ENCODE data around the gene SYT9. TPM values are rescaled to one million over a fixed set of nuclear protein-coding genes. Genes with fewer than 3 reads are reported as not detected.

The SYT9 gene
- total and polyA plus RNA-seq, 9 of the 15 experiments (the other 6 are each of a cell fraction or from before 2014, with no cell fraction given), result 0.01 TPM; not detected in 8

DNA sequence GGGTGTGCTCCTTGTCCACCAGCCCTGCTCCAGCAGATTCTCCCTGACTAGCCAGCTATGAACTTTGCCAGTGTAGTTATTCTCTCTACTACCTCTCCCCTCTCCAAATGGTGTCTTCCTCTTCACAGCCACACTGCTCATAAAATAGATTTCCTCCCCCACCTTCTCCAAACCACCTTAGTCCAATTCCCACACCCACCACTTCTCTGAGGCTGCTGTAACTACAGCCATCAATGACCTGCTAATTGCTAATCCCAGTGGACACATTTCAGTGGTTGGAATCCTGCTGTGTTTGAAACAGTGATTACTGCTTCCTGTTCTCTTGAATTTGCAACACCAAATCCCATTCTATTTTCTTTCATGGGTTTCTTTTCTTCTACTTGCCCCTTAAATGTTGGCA, 23.4 kb downstream of the SYT9 start:
- no peaks in the 10 kb centered on the region for H3K27me3 ChIP-seq (ENCODE audit: control insufficient read depth in 2 of 2, insufficient read depth in 2 of 2, low read length in 2 of 2)
- no peaks in the 10 kb centered on the region for H3K36me3 ChIP-seq (ENCODE audit: control insufficient read depth, insufficient read depth, low read length)
- ATAC-seq, result no peak
- no peak for DNase-seq (ENCODE audit: extremely low read depth in 1 of 4, low spot score in 3 of 4)
- no peaks in the 10 kb centered on the region for H3K79me2 ChIP-seq (ENCODE audit: control insufficient read depth, insufficient read depth, low read length)
- CTCF ChIA-PET (ENCODE audit: low intra/inter-chr PET ratio), result no interaction called here
- H3K9me1 ChIP-seq (ENCODE audit: control insufficient read depth, insufficient read depth, low read length), result no peaks in the 10 kb centered on the region
- POLR2A ChIA-PET, result no interaction called here
- no peaks in the 10 kb centered on the region for H4K20me1 ChIP-seq (replicated peaks; ENCODE audit: control insufficient read depth, insufficient read depth, low read length)
- H2AFZ ChIP-seq (ENCODE audit: low read depth, low read length), result no peak overlapping the region
- H3K4me2 ChIP-seq (ENCODE audit: insufficient read depth, low read length), result no peak overlapping the region
- no peak overlapping the region for H3K9ac ChIP-seq (ENCODE audit: insufficient read depth in 1 of 2, low read depth in 2 of 2, low read length in 2 of 2)
- FAIRE-seq, result no peak
- H3K27ac ChIP-seq (ENCODE audit: extremely low read depth, low read depth, low read length), result no peak overlapping the region
- no peaks in the 10 kb centered on the region for H3K9me3 ChIP-seq (replicated peaks; ENCODE audit: control insufficient read depth, insufficient read depth, low read depth, low read length)
- in situ Hi-C loops (cut with MboI), result no loop called here
- intact Hi-C loops (cut with micrococcal nuclease), result no loop called here
- TF ChIP-seq NCOR1 (IDR thresholded peaks at IDR 0.05), result no peak
- no peak for TF ChIP-seq MEIS2 (IDR thresholded peaks at IDR 0.05; ENCODE audit: partially characterized antibody)
- TF ChIP-seq, protein P1, sequence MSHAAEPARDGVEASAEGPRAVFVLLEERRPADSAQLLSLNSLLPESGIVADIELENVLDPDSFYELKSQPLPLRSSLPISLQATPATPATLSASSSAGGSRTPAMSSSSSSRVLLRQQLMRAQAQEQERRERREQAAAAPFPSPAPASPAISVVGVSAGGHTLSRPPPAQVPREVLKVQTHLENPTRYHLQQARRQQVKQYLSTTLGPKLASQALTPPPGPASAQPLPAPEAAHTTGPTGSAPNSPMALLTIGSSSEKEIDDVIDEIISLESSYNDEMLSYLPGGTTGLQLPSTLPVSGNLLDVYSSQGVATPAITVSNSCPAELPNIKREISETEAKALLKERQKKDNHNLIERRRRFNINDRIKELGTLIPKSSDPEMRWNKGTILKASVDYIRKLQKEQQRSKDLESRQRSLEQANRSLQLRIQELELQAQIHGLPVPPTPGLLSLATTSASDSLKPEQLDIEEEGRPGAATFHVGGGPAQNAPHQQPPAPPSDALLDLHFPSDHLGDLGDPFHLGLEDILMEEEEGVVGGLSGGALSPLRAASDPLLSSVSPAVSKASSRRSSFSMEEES (CRISPR knock-in tag; IDR thresholded peaks at IDR 0.05), result no peak
- TF ChIP-seq MCM2 (IDR thresholded peaks at IDR 0.05; ENCODE audit: low read depth), result no peak
- TF ChIP-seq ZKSCAN3 (CRISPR knock-in tag; IDR thresholded peaks at IDR 0.05), result no peak
- H3K4me3 ChIP-seq, result no peak overlapping the region
- no peaks in the 10 kb centered on the region for H3K4me1 ChIP-seq (replicated peaks in 1 of 2; ENCODE audit: control insufficient read depth in 2 of 2, insufficient read depth in 2 of 2, low read length in 2 of 2)
- no TSS peak for BruUV-seq (replicated peaks)
